Measurements from ENCODE around the gene BLTP3B.

GRCh38 chr12:100168562-100168961 is 25.9 kb upstream of the BLTP3B start:
- TF ChIP-seq, protein P1, sequence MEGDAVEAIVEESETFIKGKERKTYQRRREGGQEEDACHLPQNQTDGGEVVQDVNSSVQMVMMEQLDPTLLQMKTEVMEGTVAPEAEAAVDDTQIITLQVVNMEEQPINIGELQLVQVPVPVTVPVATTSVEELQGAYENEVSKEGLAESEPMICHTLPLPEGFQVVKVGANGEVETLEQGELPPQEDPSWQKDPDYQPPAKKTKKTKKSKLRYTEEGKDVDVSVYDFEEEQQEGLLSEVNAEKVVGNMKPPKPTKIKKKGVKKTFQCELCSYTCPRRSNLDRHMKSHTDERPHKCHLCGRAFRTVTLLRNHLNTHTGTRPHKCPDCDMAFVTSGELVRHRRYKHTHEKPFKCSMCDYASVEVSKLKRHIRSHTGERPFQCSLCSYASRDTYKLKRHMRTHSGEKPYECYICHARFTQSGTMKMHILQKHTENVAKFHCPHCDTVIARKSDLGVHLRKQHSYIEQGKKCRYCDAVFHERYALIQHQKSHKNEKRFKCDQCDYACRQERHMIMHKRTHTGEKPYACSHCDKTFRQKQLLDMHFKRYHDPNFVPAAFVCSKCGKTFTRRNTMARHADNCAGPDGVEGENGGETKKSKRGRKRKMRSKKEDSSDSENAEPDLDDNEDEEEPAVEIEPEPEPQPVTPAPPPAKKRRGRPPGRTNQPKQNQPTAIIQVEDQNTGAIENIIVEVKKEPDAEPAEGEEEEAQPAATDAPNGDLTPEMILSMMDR (IDR thresholded peaks at IDR 0.05; ENCODE audit: low read length): no peak
- no peak for TF ChIP-seq EZH2 (IDR thresholded peaks at IDR 0.05; ENCODE audit: borderline replicate concordance, low read length)
